DND-41 (cell line): ENCODE results near the gene ROPN1B.
"Not testable (repeated sequence)": the region's sequence is repeated elsewhere in the genome, so short reads cannot be mapped to it uniquely, and the experiment has no call there.

ENCODE experiments used
- ATAC-seq: fragments of 200-7000 bp; cut with Tn5 transposase; 3 replicates; pipeline ENCODE4 v1.9.1; 2021; ENCODE audit warnings: low read depth; ENCODE audit not compliant: insufficient read depth
- DNase-seq: peaks from one replicate; pipeline ENCODE4 v3.0.0-alpha.2; 2020
- H2AFZ ChIP-seq: 2 replicates; pipeline ENCODE4 v1.6.0; 2012; ENCODE audit warnings: low read depth, low read length
- H3K27ac ChIP-seq: 2 replicates; pipeline ENCODE4 v1.5.1; 2012; ENCODE audit warnings: low read length, inconsistent platforms
- H3K27me3 ChIP-seq: fragments of 200-600 bp; sonication (generic); 2 replicates; pipeline ENCODE4 v1.6.0; 2012; ENCODE audit warnings: low read length, mild to moderate bottlenecking, inconsistent platforms; ENCODE audit not compliant: insufficient read depth, poor library complexity
- H3K36me3 ChIP-seq: 2 replicates; pipeline ENCODE4 v1.5.1; 2012; ENCODE audit warnings: low read length, inconsistent platforms; ENCODE audit not compliant: insufficient read depth
- H3K4me1 ChIP-seq: 2 replicates; pipeline ENCODE4 v1.5.1; 2012; ENCODE audit warnings: mild to moderate bottlenecking, low read length; ENCODE audit not compliant: insufficient read depth
- H3K4me2 ChIP-seq: 2 replicates; pipeline ENCODE4 v1.6.0; 2012; ENCODE audit warnings: mild to moderate bottlenecking, moderate library complexity, low read length, inconsistent platforms; ENCODE audit not compliant: insufficient read depth
- H3K4me3 ChIP-seq, 2 experiments: fragments of 200-600 bp in 1 of 2; shearing (Covaris generic) in 1 of 2; 2 replicates each; pipeline ENCODE4 v1.5.1; 2012 to 2016; ENCODE audit warnings: inconsistent platforms in 2 of 2, low read length in 2 of 2, mild to moderate bottlenecking in 2 of 2, low read depth in 1 of 2, moderate library complexity in 1 of 2
- H3K79me2 ChIP-seq: 2 replicates; pipeline ENCODE4 v1.6.0; 2012; ENCODE audit warnings: low read length, inconsistent platforms; ENCODE audit not compliant: insufficient read depth
- H3K9ac ChIP-seq: 2 replicates; pipeline ENCODE4 v1.6.0; 2012; ENCODE audit warnings: low read depth, mild to moderate bottlenecking, inconsistent platforms, low read length, moderate library complexity
- H3K9me3 ChIP-seq: 2 replicates; pipeline ENCODE4 v1.5.1; 2012; ENCODE audit warnings: low read length, moderate library complexity, mild to moderate bottlenecking, inconsistent platforms; ENCODE audit not compliant: insufficient read depth, severe bottlenecking
- H4K20me1 ChIP-seq: 2 replicates; pipeline ENCODE4 v1.6.0; 2012; ENCODE audit warnings: low read length; ENCODE audit not compliant: insufficient read depth
- EZH2 ChIP-seq: IDR thresholded peaks from 3 replicates; pipeline ENCODE4 v1.6.1; 2012; ENCODE audit warnings: borderline replicate concordance, low read depth, mild to moderate bottlenecking, moderate library complexity, low read length, inconsistent platforms; ENCODE audit not compliant: severe bottlenecking
- TF ChIP-seq, protein P1 (sequence below): IDR thresholded peaks from 2 replicates; pipeline ENCODE4 v1.5.1; 2012; ENCODE audit warnings: borderline replicate concordance, low read length, moderate library complexity, mild to moderate bottlenecking; ENCODE audit not compliant: poor library complexity, severe bottlenecking; ENCODE audit errors: extremely low read depth

The ROPN1B gene

DNA sequence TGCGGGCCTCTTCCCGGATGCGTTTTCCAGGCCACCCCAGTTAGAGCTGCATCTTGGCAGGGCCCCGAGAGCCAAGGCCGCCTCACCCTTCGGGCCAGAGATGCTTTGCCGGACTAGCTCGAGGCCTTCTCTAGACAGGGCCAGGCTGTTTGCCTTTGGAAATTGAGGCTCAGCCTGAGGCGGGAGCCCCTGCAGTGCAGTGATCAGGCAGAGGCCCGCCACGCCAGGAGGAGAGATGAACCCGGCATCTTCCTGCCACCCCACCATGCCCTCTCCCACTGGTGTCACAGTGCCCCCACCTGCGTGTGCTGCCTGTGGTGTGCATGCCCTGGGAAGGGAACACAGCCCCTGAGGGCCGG lies 8.9 kb upstream of the ROPN1B start:
- Histone ChIP-seq H3K4me2 (no peak overlapping the region), H3K36me3 (no peaks in the 10 kb centered on the region), H3K27ac (no peak overlapping the region), H3K79me2 (no peaks in the 10 kb centered on the region), H3K4me3 (no peak overlapping the region), H3K4me1 (no peaks in the 10 kb centered on the region), H3K9me3 (no peaks in the 10 kb centered on the region), H4K20me1 (no peaks in the 10 kb centered on the region), H3K27me3 (no peaks in the 10 kb centered on the region), H2AFZ (no peak overlapping the region), H3K9ac (no peak overlapping the region)
- TF ChIP-seq, protein P1, sequence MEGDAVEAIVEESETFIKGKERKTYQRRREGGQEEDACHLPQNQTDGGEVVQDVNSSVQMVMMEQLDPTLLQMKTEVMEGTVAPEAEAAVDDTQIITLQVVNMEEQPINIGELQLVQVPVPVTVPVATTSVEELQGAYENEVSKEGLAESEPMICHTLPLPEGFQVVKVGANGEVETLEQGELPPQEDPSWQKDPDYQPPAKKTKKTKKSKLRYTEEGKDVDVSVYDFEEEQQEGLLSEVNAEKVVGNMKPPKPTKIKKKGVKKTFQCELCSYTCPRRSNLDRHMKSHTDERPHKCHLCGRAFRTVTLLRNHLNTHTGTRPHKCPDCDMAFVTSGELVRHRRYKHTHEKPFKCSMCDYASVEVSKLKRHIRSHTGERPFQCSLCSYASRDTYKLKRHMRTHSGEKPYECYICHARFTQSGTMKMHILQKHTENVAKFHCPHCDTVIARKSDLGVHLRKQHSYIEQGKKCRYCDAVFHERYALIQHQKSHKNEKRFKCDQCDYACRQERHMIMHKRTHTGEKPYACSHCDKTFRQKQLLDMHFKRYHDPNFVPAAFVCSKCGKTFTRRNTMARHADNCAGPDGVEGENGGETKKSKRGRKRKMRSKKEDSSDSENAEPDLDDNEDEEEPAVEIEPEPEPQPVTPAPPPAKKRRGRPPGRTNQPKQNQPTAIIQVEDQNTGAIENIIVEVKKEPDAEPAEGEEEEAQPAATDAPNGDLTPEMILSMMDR = no peak
- no peak for TF ChIP-seq EZH2
- ATAC-seq (no peak), DNase-seq (no peak)

DNA sequence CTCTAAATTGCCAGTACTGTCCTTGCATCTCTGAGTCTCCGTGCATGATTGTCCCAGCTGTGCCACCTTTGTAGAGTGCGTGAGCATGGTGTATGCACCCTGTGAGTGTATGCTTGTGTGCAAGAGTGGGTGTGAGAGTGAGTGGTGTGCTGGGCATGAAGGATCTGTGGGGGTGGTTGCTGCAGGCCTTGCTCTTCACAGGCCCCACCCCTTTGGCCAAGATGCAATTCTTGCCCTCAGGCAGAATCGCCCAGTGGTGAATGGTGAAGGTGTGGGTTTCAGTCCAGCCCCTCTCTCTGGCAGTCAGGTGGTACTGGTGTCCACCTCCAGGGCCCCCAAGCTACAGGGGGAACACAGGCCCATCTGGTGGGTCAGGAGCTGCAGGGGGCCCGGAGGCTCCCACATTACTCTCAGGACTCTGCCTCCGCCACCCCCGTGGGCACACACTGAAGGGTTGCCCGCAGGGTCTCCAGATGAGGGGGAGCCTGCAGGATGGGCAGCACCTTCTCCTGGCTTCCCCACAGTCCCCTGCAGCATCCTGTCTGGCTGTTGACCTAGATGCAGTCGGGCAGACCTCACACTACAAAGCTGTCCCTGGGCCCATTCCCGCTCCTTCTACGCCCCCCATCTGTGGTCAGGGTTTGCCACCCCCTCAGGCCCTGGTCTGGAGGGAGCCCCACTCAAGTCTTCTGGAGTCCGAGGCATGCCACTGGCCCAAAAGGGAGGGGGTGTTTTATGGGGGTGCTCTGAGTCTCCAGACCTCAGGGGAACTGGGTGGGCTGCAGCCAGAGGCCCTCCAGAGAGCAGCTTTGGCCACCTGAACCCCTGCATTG lies 8.3 kb upstream of the ROPN1B start:
- Histone ChIP-seq H3K9me3 (no peaks in the 10 kb centered on the region), H3K36me3 (no peaks in the 10 kb centered on the region), H3K4me3 (no peak overlapping the region), H3K4me2 (no peak overlapping the region), H4K20me1 (no peaks in the 10 kb centered on the region), H3K4me1 (no peaks in the 10 kb centered on the region), H3K79me2 (no peaks in the 10 kb centered on the region), H3K9ac (no peak overlapping the region), H3K27me3 (no peaks in the 10 kb centered on the region), H2AFZ (no peak overlapping the region), H3K27ac (no peak overlapping the region)
- ATAC-seq (no peak), DNase-seq (no peak)
- TF ChIP-seq EZH2 = no peak
- TF ChIP-seq, protein P1 = no peak

DNA sequence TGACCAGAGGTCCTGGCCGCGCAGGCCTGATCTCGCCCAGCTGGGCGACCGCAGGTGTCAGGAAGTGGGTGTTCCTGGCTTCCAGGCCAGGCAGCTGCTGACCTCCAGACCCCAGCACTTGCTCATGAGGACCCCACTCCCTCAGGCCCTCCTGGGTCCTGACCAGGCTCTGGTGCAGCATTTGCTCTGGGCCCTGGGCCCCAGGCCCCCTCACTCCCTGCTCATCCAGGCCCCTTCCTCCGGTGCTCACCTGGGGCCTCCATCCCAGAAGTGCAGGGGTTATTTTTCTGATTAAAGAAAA lies 7.7 kb upstream of the ROPN1B start:
- no peak for ATAC-seq
- Histone ChIP-seq H4K20me1 (no peaks in the 10 kb centered on the region), H3K27me3 (no peaks in the 10 kb centered on the region), H3K4me3 (no peak overlapping the region), H3K4me1 (no peaks in the 10 kb centered on the region), H3K79me2 (no peaks in the 10 kb centered on the region), H2AFZ (no peak overlapping the region), H3K27ac (no peak overlapping the region), H3K9ac (no peak overlapping the region), H3K4me2 (no peak overlapping the region), H3K36me3 (no peaks in the 10 kb centered on the region), H3K9me3 (no peaks in the 10 kb centered on the region)
- DNase-seq = no peak
- TF ChIP-seq, protein P1 = no peak
- TF ChIP-seq EZH2 = no peak

DNA sequence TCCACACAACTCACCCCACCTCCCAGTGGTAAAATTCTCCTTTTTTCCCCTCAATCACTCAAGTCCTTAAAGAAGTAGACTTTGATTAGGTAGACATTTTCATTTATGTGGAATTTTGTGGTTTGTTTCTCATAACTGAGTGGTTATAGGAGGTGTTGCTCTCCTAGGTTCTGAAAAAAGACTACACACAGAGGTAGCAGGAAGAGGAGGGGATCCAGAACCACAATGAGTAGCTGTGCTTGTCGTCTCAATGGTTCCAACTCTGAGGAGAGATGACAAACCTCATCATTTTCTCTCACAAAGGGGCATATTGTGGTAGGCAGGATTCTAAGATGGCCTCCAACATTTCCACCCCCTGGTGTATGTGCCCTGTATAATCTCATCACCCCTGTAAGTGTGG lies 5.1 kb upstream of the ROPN1B start:
- peak; percentile 47; the same call in 1 of the 3 replicates for ATAC-seq
- not testable (repeated sequence) for H3K36me3 ChIP-seq, H3K4me2 ChIP-seq, DNase-seq, H3K27me3 ChIP-seq, H3K9me3 ChIP-seq, H3K4me3 ChIP-seq, H2AFZ ChIP-seq, H3K4me1 ChIP-seq, H4K20me1 ChIP-seq, H3K27ac ChIP-seq, H3K9ac ChIP-seq, H3K79me2 ChIP-seq
